Measurements from ENCODE around the gene NDUFS2. TPM values are rescaled to one million over a fixed set of nuclear protein-coding genes. Genes with fewer than 3 reads are reported as not detected.

Gene NDUFS2
- total RNA-seq, 2 donors from 2014 or later = 46.4 to 67.2 TPM

DNA sequence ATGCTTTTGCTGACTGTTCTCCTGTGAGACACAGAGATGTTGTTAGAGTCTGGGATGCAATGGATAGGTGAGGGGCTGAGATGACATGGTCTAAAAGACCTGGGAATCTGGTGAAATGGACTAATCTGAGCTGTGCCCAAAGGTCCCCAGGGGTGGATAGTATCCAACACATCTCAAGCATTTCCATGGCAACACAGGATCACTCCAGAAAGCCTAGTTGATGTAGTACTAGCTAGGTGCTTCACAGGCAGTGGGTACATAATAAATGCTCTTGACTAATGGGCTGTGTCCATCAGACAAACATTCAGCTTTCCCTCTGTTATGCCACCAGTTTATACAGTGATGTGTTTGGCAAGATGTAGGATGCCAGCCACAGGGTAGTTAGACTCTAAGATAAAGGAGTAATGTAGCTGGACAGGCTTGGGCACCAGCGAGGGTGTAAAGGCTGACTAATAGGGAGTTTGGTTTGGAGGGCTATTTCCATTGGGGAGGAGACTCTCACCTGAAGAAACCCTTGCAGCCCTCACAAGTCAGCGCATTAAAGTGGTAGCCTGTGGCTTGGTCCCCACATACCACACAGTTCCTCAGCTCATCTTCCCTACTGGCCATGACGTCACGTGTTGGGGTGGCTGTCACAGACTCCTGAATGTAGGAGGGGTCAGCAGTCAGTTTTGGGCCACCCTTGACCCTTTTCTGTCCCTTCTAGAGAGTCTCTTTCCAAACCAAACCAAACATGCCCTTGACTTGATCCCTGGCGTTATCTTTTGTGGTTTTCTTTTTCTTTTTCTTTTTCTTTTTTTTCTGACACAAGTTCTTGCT is 34.0 kb downstream of the NDUFS2 start:
- WGBS, 2 donors = 60 to 66% methylated on average over 5 of the region's 5 CpGs
- Histone ChIP-seq H3K27ac (no peak overlapping the region), H3K9me3 (no peaks in the 10 kb centered on the region), H3K4me3 (no peak overlapping the region), H3K27me3 (no peaks in the 10 kb centered on the region), H3K36me3 (replicated peaks in 1 of 2; ENCODE audit: insufficient read depth in 1 of 2, low read depth in 2 of 2) (no peaks in the 10 kb centered on the region), H3K4me1 (no peaks in the 10 kb centered on the region)
- intact Hi-C loops (cut with DNase I) = loop anchor here (10.0 kb wide), 1 partner anchor 49 kb away; no protein-coding TSS in a partner anchor
- ATAC-seq (no peak), DNase-seq (no peak)
- TF ChIP-seq, protein P1, sequence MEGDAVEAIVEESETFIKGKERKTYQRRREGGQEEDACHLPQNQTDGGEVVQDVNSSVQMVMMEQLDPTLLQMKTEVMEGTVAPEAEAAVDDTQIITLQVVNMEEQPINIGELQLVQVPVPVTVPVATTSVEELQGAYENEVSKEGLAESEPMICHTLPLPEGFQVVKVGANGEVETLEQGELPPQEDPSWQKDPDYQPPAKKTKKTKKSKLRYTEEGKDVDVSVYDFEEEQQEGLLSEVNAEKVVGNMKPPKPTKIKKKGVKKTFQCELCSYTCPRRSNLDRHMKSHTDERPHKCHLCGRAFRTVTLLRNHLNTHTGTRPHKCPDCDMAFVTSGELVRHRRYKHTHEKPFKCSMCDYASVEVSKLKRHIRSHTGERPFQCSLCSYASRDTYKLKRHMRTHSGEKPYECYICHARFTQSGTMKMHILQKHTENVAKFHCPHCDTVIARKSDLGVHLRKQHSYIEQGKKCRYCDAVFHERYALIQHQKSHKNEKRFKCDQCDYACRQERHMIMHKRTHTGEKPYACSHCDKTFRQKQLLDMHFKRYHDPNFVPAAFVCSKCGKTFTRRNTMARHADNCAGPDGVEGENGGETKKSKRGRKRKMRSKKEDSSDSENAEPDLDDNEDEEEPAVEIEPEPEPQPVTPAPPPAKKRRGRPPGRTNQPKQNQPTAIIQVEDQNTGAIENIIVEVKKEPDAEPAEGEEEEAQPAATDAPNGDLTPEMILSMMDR (IDR thresholded peaks at IDR 0.05) = no peak
- TF ChIP-seq POLR2A (IDR thresholded peaks at IDR 0.05) = no peak

DNA sequence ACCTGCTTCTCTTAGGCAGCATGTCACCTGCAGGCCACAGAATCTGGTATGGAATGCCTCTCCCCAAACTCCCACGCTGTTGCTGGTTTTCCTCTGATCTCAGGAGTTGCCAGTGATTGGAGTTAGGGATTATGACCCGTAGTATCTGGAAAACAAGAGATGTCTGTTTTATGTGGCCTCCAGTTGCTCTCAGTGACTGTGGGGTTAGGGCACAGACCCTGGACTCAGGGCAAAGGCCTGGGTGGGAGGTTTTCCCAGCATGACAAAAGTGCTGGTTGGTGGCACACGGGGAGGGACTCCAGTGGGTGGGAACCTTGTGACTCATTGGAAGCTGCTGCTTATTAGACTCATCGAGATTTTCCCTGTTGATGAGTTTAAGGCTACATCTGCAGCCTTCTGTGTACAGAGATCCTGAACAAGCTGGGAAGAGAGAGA is 35.9 kb downstream of the NDUFS2 start, which contains the start of gene NR1I3:
TSS of gene NR1I3 (minus strand) at position 165 of the 435 bp plus-strand sequence. CDS start 1,638 bp downstream, outside the sequence.
- no peaks in the 10 kb centered on the region for H3K4me1 ChIP-seq
- DNase-seq = no peak
- WGBS, 2 donors = 45 to 71% methylated on average over 4 of the region's 4 CpGs
- no peaks in the 10 kb centered on the region for H3K9me3 ChIP-seq
- no peak for ATAC-seq
- no peak within 1 kb of the TSS for H3K27ac ChIP-seq
- intact Hi-C loops (cut with DNase I) = loop anchor here (10.0 kb wide), 1 partner anchor 47 kb away; no protein-coding TSS in a partner anchor
- H3K27me3 ChIP-seq = no peaks in the 10 kb centered on the region
- no peaks in the 10 kb centered on the region for H3K36me3 ChIP-seq (replicated peaks in 1 of 2; ENCODE audit: insufficient read depth in 1 of 2, low read depth in 2 of 2)
- TF ChIP-seq, protein P1 (IDR thresholded peaks at IDR 0.05) = no peak
- no peak for TF ChIP-seq POLR2A (IDR thresholded peaks at IDR 0.05)
- no peak within 1 kb of the TSS for H3K4me3 ChIP-seq

DNA sequence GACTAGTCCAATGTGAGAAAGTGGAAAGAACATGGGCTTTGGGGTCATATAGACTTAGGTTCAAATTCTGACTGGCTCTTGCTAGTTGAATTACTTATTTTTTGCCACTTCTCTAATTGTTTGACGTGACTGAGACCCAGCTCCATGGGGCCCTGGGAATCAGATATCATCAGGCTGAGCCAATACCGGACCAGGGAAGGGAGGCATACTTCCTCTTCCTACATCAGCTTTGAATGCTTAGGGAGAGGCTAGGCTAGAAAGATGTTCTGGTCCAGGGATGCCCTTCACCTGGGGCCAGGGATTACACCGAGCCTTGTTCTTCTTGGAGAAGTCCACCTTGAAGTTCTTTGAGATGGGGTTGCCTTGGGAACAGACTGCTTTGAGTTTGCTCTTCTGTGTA is 39.5 kb downstream of the NDUFS2 start:
- ATAC-seq (no peak), DNase-seq (no peak)
- Histone ChIP-seq H3K9me3 (no peaks in the 10 kb centered on the region), H3K4me1 (peaks cover 11% of the 10 kb centered on the region), H3K36me3 (replicated peaks in 1 of 2; ENCODE audit: insufficient read depth in 1 of 2, low read depth in 2 of 2) (no peaks in the 10 kb centered on the region), H3K27me3 (no peaks in the 10 kb centered on the region), H3K4me3 (no peak overlapping the region), H3K27ac (no peak overlapping the region)
- no peak for TF ChIP-seq POLR2A (IDR thresholded peaks at IDR 0.05)
- TF ChIP-seq, protein P1 (IDR thresholded peaks at IDR 0.05) = no peak
- 73 to 79% methylated on average over 2 to 3 of the region's 3 CpGs for WGBS, 2 donors
- intact Hi-C loops (cut with DNase I) = no loop called here

DNA sequence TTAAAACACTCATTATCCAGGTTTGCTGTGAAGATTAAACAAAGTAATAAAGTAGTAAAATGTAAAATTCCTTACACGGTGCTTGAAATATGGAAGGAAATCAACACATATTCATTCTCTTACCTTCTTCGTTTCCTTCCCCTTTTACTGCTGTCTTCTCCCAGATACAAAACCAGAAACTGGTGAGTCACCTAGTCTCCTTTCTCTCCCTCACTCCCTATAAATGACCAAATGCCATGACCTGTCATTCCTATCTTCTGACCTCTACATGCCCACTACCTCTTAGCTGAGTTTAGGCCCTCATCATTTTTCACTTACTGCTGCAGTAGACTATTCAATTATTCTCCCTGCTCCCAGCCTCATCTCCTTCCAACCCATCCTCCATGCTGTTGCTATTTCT is 40.1 kb downstream of the NDUFS2 start:
- no peaks in the 10 kb centered on the region for H3K9me3 ChIP-seq
- no peak overlapping the region for H3K4me3 ChIP-seq
- no peak for ATAC-seq
- intact Hi-C loops (cut with DNase I) = no loop called here
- no peaks in the 10 kb centered on the region for H3K36me3 ChIP-seq (replicated peaks in 1 of 2; ENCODE audit: insufficient read depth in 1 of 2, low read depth in 2 of 2)
- no peak for DNase-seq
- WGBS, 2 donors = 58 to 87% methylated on average over 2 of the region's 2 CpGs
- no peak for TF ChIP-seq POLR2A (IDR thresholded peaks at IDR 0.05)
- TF ChIP-seq, protein P1 (IDR thresholded peaks at IDR 0.05) = no peak
- H3K27me3 ChIP-seq = no peaks in the 10 kb centered on the region
- H3K4me1 ChIP-seq = peaks cover 11% of the 10 kb centered on the region
- H3K27ac ChIP-seq = no peak overlapping the region
